AG10803 (cell line): Measurements from ENCODE around the gene ZFAND2A.
"Not testable (repeated sequence)": the region's sequence is repeated elsewhere in the genome, so short reads cannot be mapped to it uniquely, and the experiment has no call there.

Source experiments
- DNase-seq: peaks from one replicate; pipeline ENCODE4 v3.0.0; 2010; ENCODE audit warnings: low read depth
- H3K4me3 ChIP-seq: 2 replicates; pipeline ENCODE4 v1.5.1; 2011; ENCODE audit warnings: mild to moderate bottlenecking, low read length, control low read depth
- CTCF ChIP-seq: conservative IDR thresholded peaks from 2 replicates; pipeline ENCODE4 v1.5.1; 2011; ENCODE audit warnings: mild to moderate bottlenecking, low read length, control low read depth, inconsistent platforms

ZFAND2A gene

GRCh38 chr7:1159891-1160669 is at the start of gene ZFAND2A:
Gene ZFAND2A (minus strand): TSS chr7:1160196. CDS start chr7:1158212, 1,984 bp downstream.
- peak within 1 kb of the TSS; percentile 98 for H3K4me3 ChIP-seq
- peak; percentile 97 for DNase-seq

DNA sequence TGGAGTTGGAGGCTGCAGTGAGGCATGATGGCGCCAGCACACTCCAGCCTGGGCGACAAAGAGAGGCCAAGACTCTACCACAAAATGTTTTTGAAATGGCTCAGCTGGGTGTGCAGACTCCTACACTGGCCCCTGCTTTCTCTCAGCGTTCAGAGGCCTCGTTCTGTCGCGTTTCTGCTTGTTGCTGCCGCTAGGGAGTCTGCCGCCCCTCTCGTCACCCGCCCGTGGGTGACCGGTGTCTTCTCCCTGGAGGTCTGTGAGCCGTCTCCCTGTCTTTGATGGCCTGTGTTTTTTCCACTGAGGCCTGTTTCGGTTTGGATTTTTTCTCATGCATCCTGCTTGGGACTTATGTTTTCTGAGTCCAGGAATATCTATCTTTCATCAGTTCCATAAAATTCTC is 49.1 kb upstream of the ZFAND2A start:
- H3K4me3 ChIP-seq: no peak overlapping the region
- DNase-seq: no peak
- TF ChIP-seq CTCF: no peak

More at GRCh38 chr7:1159891-1160669, at the start of gene ZFAND2A:
- TF ChIP-seq CTCF: no peak

DNA sequence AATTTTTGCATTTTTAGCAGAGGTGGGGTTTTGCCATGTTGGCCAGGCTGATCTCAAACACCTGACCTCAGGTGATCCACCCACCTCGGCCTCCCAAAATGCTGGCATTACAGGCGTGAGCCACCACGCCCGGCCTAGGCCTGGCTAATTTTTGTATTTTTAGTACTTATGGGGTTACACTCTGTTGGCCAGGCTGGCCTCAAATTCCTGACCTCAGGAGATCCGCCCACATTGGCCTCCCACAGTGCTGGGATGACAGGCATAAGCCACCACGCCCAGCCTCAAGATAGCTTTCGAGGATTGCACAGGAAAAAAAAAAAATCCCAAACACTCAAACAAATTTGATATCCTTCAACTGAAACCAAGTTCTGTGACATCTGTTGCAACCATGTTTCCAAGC is 45.7 kb upstream of the ZFAND2A start:
- H3K4me3 ChIP-seq, DNase-seq: not testable (repeated sequence)

GRCh38 chr7:1204460-1205140 is 44.6 kb upstream of the ZFAND2A start:
- no peak overlapping the region for H3K4me3 ChIP-seq
- DNase-seq: peak; percentile 27
- no peak for TF ChIP-seq CTCF

DNA sequence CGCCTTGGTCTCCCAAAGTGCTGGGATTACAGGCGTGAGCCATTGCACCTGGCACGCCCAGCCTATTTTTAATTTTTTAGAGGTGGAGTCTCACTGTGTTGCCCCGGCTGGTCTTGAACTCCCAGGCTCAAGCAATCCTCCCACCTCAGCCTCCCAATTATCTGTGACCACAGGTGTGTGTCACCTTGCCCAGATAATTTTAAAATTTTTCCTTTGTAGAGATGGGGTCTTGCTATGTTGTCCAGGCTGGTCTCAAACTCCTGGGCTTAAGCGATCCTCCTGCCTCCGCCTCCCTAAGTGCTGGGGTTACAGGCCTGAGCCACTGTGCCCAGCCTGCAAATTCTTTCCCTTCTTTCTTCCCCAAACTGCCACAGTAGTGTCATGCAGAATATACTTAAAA is 42.9 kb upstream of the ZFAND2A start:
- not testable (repeated sequence) for H3K4me3 ChIP-seq, DNase-seq

- no peak for DNase-seq
- no peak for TF ChIP-seq CTCF
- no peak overlapping the region for H3K4me3 ChIP-seq
These were observed 41.9 kb upstream of the ZFAND2A start for GRCh38 chr7:1201916-1202315.

DNA sequence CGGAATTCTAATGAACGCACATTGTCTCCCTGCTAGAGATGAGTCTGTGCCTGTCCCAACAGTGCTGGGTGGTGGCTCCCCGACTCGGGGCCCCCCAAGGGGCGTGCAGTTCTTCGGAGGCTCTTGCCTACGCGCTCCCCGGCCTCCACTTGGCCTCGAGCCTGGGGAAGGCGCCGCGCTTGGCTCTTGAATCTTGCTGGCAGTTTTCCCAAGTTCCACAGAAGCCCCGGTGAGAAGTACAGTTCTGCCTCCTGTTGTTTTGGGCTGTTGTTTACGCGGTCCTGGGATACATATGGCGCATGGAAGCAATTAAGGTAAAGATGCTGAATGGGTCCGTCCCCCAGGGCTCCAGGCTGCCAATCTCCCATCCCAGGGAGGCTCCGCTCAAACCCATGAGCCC is 40.0 kb upstream of the ZFAND2A start:
- no peak for TF ChIP-seq CTCF
- no peak overlapping the region for H3K4me3 ChIP-seq
- no peak for DNase-seq

- TF ChIP-seq CTCF: no peak
- no peak overlapping the region; the same call in 1 of the 2 replicates for H3K4me3 ChIP-seq
- peak; percentile 94 for DNase-seq
These were observed 38.1 kb upstream of the ZFAND2A start for GRCh38 chr7:1197997-1198625.
